ENCODE measurements around the gene OR6K2. TPM values are rescaled to one million over a fixed set of nuclear protein-coding genes. Genes with fewer than 3 reads are reported as not detected.
"Not testable (repeated sequence)": the region's sequence is repeated elsewhere in the genome, so short reads cannot be mapped to it uniquely, and the experiment has no call there.

OR6K2 gene
- total and polyA plus RNA-seq, 4 donors = not detected

DNA sequence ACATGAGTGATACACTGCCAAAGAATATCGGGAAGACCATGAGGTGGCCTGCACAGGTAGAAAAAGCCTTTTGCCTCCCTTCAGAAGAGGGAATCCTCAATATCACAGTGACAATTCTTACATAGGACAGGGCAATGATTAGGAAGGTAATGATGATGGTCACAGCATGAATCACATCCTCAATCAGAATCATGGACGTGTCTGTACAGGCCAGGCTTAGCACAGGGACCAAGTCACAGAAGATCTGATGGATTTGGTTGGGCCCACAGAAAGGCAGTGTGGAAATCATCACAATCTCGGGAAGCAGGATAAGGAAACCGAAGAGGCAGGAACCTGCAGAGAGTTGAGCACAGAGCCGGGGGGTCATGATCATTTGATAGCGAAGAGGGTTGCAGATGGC lies 16.9 kb upstream of the OR6K2 start:
- DNase-seq = no peak
- intact Hi-C loops (cut with DNase I) = no loop called here
- 78 to 80% methylated on average over 6 of the region's 6 CpGs for WGBS, 2 donors

GRCh38 chr1:158716335-158716734 lies 15.9 kb upstream of the OR6K2 start:
- Histone ChIP-seq H3K9me3 (ENCODE audit: control insufficient read depth, low read length) (no peaks in the 10 kb centered on the region), H3K27me3 (ENCODE audit: control insufficient read depth in 1 of 2, insufficient read depth in 2 of 2, low read length in 1 of 2) (peaks cover 0 to 1% of the 10 kb centered on the region in 2 donors), H3K4me1 (ENCODE audit: control insufficient read depth in 1 of 2, insufficient read depth in 2 of 2, low read length in 2 of 2) (no peaks in the 10 kb centered on the region), H3K27ac (ENCODE audit: low read depth in 1 of 2, low read length in 2 of 2) (no peak overlapping the region), H3K4me3 (ENCODE audit: low read length in 2 of 2) (no peak overlapping the region), H3K36me3 (ENCODE audit: control insufficient read depth in 1 of 2, insufficient read depth in 2 of 2, low read length in 1 of 2) (no peaks in the 10 kb centered on the region)
- DNase-seq (no peak), ATAC-seq (ENCODE audit: low FRiP score) (no peak)
- WGBS, 2 donors = 79 to 83% methylated on average over 1 of the region's 1 CpG
- intact Hi-C loops (cut with DNase I) = no loop called here

More for the DNA sequence above, 16.9 kb upstream of the OR6K2 start:
- H3K4me3 ChIP-seq (ENCODE audit: low read length in 2 of 2) = no peak overlapping the region
- no peaks in the 10 kb centered on the region for H3K36me3 ChIP-seq (ENCODE audit: control insufficient read depth in 1 of 2, insufficient read depth in 2 of 2, low read length in 1 of 2)
- H3K27me3 ChIP-seq (ENCODE audit: control insufficient read depth in 1 of 2, insufficient read depth in 2 of 2, low read length in 1 of 2) = peaks cover 0 to 1% of the 10 kb centered on the region in 2 donors
- H3K27ac ChIP-seq (ENCODE audit: low read depth in 1 of 2, low read length in 2 of 2) = no peak overlapping the region
- H3K4me1 ChIP-seq (ENCODE audit: control insufficient read depth in 1 of 2, insufficient read depth in 2 of 2, low read length in 2 of 2) = no peaks in the 10 kb centered on the region
- no peak for ATAC-seq (ENCODE audit: low FRiP score)
- no peaks in the 10 kb centered on the region for H3K9me3 ChIP-seq (ENCODE audit: control insufficient read depth, low read length)

DNA sequence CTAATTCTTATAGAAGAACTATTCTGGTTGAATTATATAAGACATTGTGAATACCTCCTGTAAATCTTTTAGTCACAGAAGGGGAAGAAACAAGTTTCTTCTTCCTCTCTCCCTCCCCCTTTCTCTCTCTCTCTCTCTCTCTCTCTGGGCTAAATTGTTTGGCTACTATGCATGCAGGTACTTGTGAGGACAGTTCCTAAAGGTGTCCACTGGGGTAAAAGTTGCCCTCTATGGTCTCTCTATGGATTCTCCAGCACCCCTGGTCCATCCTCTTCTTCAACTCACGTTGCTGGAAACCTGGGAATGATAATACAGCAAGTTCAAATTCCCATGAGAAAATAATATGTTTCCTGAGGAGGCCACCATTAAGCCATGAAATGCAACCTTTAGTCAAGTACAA lies 14.3 kb upstream of the OR6K2 start:
- ATAC-seq (ENCODE audit: low FRiP score) (no peak), DNase-seq (no peak)
- Histone ChIP-seq H3K27ac (ENCODE audit: low read depth in 1 of 2, low read length in 2 of 2) (no peak overlapping the region), H3K36me3 (ENCODE audit: control insufficient read depth in 1 of 2, insufficient read depth in 2 of 2, low read length in 1 of 2) (no peaks in the 10 kb centered on the region), H3K27me3 (ENCODE audit: control insufficient read depth in 1 of 2, insufficient read depth in 2 of 2, low read length in 1 of 2) (peaks cover 0 to 1% of the 10 kb centered on the region in 2 donors), H3K4me3 (ENCODE audit: low read length in 2 of 2) (no peak overlapping the region), H3K4me1 (ENCODE audit: control insufficient read depth in 1 of 2, insufficient read depth in 2 of 2, low read length in 2 of 2) (no peaks in the 10 kb centered on the region), H3K9me3 (ENCODE audit: control insufficient read depth, low read length) (no peaks in the 10 kb centered on the region)
- 26 to 32% methylated on average over 1 of the region's 1 CpG for WGBS, 2 donors
- intact Hi-C loops (cut with DNase I) = no loop called here

DNA sequence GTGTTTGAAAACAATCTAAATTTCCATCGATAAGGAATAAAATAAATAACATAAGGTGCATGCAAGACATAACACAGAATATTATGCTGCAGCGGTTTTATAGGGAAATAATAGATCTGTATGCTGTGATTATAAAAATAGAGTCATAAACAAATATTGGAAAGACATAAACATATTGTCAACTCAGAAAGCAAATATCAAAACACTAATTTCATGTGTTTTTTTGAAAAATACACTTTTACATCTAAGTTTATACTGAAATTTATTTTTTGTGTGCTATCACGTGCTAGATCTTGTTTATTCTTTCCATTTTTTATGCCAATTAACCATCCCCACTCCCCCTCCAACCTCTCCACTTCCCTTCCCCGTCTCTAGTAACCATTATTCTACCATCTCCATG lies 10.6 kb upstream of the OR6K2 start:
- 53 to 58% methylated on average over 4 of the region's 4 CpGs for WGBS, 2 donors
- Histone ChIP-seq H3K36me3 (ENCODE audit: control insufficient read depth in 1 of 2, insufficient read depth in 2 of 2, low read length in 1 of 2) (no peaks in the 10 kb centered on the region), H3K4me3 (ENCODE audit: low read length in 2 of 2) (no peak overlapping the region), H3K4me1 (ENCODE audit: control insufficient read depth in 1 of 2, insufficient read depth in 2 of 2, low read length in 2 of 2) (no peaks in the 10 kb centered on the region), H3K9me3 (ENCODE audit: control insufficient read depth, low read length) (no peaks in the 10 kb centered on the region), H3K27me3 (ENCODE audit: control insufficient read depth in 1 of 2, insufficient read depth in 2 of 2, low read length in 1 of 2) (peaks cover 0 to 1% of the 10 kb centered on the region in 2 donors), H3K27ac (ENCODE audit: low read depth in 1 of 2, low read length in 2 of 2) (no peak overlapping the region)
- intact Hi-C loops (cut with DNase I) = no loop called here
- DNase-seq (no peak), ATAC-seq (ENCODE audit: low FRiP score) (no peak)

GRCh38 chr1:158706096-158706495 lies 5.6 kb upstream of the OR6K2 start:
- ATAC-seq (ENCODE audit: low FRiP score) (no peak), DNase-seq (no peak)
- intact Hi-C loops (cut with DNase I) = no loop called here
- Histone ChIP-seq H3K4me1 (ENCODE audit: control insufficient read depth in 1 of 2, insufficient read depth in 2 of 2, low read length in 2 of 2) (no peaks in the 10 kb centered on the region), H3K27me3 (ENCODE audit: control insufficient read depth in 1 of 2, insufficient read depth in 2 of 2, low read length in 1 of 2) (no peaks in the 10 kb centered on the region), H3K9me3 (ENCODE audit: control insufficient read depth, low read length) (no peaks in the 10 kb centered on the region), H3K27ac (ENCODE audit: low read depth in 1 of 2, low read length in 2 of 2) (no peak overlapping the region), H3K4me3 (ENCODE audit: low read length in 2 of 2) (no peak overlapping the region), H3K36me3 (ENCODE audit: control insufficient read depth in 1 of 2, insufficient read depth in 2 of 2, low read length in 1 of 2) (no peaks in the 10 kb centered on the region)
- 62 to 72% methylated on average over 2 of the region's 2 CpGs for WGBS, 2 donors

GRCh38 chr1:158694596-158694995 lies 5.9 kb downstream of the OR6K2 start:
- H3K4me3 ChIP-seq (ENCODE audit: low read length in 2 of 2) = no peak overlapping the region
- no peaks in the 10 kb centered on the region for H3K9me3 ChIP-seq (ENCODE audit: control insufficient read depth, low read length)
- H3K4me1 ChIP-seq (ENCODE audit: control insufficient read depth in 1 of 2, insufficient read depth in 2 of 2, low read length in 2 of 2) = no peaks in the 10 kb centered on the region
- no peaks in the 10 kb centered on the region for H3K36me3 ChIP-seq (ENCODE audit: control insufficient read depth in 1 of 2, insufficient read depth in 2 of 2, low read length in 1 of 2)
- ATAC-seq (ENCODE audit: low FRiP score) (no peak), DNase-seq (no peak)
- no peaks in the 10 kb centered on the region for H3K27me3 ChIP-seq (ENCODE audit: control insufficient read depth in 1 of 2, insufficient read depth in 2 of 2, low read length in 1 of 2)
- H3K27ac ChIP-seq (ENCODE audit: low read depth in 1 of 2, low read length in 2 of 2) = no peak overlapping the region
- intact Hi-C loops (cut with DNase I) = no loop called here
- WGBS, 2 donors = 74 to 76% methylated on average over 2 of the region's 2 CpGs

GRCh38 chr1:158692356-158692755 lies 8.1 kb downstream of the OR6K2 start:
- Histone ChIP-seq H3K27ac (ENCODE audit: low read depth in 1 of 2, low read length in 2 of 2) (no peak overlapping the region), H3K36me3 (ENCODE audit: control insufficient read depth in 1 of 2, insufficient read depth in 2 of 2, low read length in 1 of 2) (no peaks in the 10 kb centered on the region), H3K4me3 (ENCODE audit: low read length in 2 of 2) (no peak overlapping the region), H3K27me3 (ENCODE audit: control insufficient read depth in 1 of 2, insufficient read depth in 2 of 2, low read length in 1 of 2) (no peaks in the 10 kb centered on the region), H3K9me3 (ENCODE audit: control insufficient read depth, low read length) (no peaks in the 10 kb centered on the region), H3K4me1 (ENCODE audit: control insufficient read depth in 1 of 2, insufficient read depth in 2 of 2, low read length in 2 of 2) (no peaks in the 10 kb centered on the region)
- intact Hi-C loops (cut with DNase I) = no loop called here
- DNase-seq (no peak), ATAC-seq (ENCODE audit: low FRiP score) (no peak)

DNA sequence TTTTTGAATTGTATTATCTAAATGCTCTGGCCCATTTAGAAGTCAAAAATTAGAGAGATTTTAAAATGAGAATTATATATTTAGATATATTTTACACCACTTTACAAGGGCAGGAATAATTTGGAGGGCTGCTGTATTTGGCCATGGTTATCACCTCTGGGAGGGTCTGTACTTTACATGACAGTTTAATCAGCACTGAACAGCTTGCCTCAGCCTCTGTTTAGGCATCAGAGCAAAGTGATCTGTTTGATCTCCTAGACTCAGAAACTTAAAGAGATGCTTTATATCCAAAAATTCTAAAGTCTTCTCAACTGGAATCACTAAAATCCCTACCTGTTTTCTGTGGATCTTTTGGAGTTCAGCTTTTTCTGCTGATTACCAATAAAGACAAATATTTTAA lies 8.5 kb downstream of the OR6K2 start:
- DNase-seq = no peak
- H3K4me3 ChIP-seq (ENCODE audit: low read length in 2 of 2) = no peak overlapping the region
- no peak for ATAC-seq (ENCODE audit: low FRiP score)
- H3K9me3 ChIP-seq (ENCODE audit: control insufficient read depth, low read length) = no peaks in the 10 kb centered on the region
- H3K4me1 ChIP-seq (ENCODE audit: control insufficient read depth in 1 of 2, insufficient read depth in 2 of 2, low read length in 2 of 2) = no peaks in the 10 kb centered on the region
- intact Hi-C loops (cut with DNase I) = no loop called here
- H3K36me3 ChIP-seq (ENCODE audit: control insufficient read depth in 1 of 2, insufficient read depth in 2 of 2, low read length in 1 of 2) = no peaks in the 10 kb centered on the region
- H3K27me3 ChIP-seq (ENCODE audit: control insufficient read depth in 1 of 2, insufficient read depth in 2 of 2, low read length in 1 of 2) = no peaks in the 10 kb centered on the region
- no peak overlapping the region for H3K27ac ChIP-seq (ENCODE audit: low read depth in 1 of 2, low read length in 2 of 2)

DNA sequence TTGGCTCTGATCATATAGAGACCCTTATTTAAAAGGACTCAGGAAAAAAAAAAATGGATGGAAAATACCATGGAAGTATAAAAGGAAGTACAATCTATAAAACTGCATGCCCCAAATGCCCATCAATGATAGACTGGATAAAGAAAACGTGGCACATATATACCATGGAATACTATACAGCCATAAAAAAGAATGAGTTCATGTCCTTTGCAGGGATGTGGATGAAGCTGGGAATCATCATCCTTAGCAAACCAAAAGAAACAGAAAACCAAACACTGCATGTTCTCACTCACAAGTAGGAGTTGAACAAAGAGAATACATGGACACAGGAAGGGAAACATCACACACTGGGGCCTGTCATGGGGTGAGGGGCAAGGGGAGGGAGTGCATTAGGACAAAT lies 9.3 kb downstream of the OR6K2 start:
- H3K4me1 ChIP-seq (ENCODE audit: control insufficient read depth in 1 of 2, insufficient read depth in 2 of 2, low read length in 2 of 2); DNase-seq; H3K9me3 ChIP-seq (ENCODE audit: control insufficient read depth, low read length); H3K36me3 ChIP-seq (ENCODE audit: control insufficient read depth in 1 of 2, insufficient read depth in 2 of 2, low read length in 1 of 2); H3K27me3 ChIP-seq (ENCODE audit: control insufficient read depth in 1 of 2, insufficient read depth in 2 of 2, low read length in 1 of 2); ATAC-seq (ENCODE audit: low FRiP score); H3K27ac ChIP-seq (ENCODE audit: low read depth in 1 of 2, low read length in 2 of 2); intact Hi-C loops (cut with DNase I); H3K4me3 ChIP-seq (ENCODE audit: low read length in 2 of 2): not testable (repeated sequence)
- 48 to 53% methylated on average over 1 of the region's 1 CpG for WGBS, 2 donors

Data from aorta (tissue), 5 donors.